ENCODE results near the gene GALNTL6.

Gene GALNTL6

DNA sequence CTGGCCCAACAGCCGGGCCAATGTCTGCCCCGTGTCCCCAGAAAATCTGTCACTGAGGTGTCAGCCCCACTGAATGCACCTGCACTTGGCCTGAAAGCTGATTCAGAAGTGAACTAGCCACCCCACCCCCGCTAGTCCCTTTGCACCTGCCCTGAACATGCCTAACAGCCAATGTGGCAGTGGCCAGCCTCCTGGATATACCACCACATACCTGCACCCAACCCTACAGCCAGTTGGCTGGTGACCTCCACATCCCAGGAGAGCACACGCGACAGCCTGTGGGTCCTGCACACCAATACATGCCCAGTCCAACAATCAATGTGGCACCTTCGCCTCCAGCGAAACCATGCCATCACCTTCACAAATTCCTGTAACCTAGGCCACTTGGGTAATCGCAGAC, 116.7 kb downstream of the GALNTL6 start:
- no peaks in the 10 kb centered on the region for H3K9me3 ChIP-seq (ENCODE audit: control insufficient read depth in 2 of 2, low read length in 2 of 2)
- no peak overlapping the region for H3K4me3 ChIP-seq (ENCODE audit: low read length in 2 of 2)
- H3K27me3 ChIP-seq (ENCODE audit: control insufficient read depth in 2 of 2, insufficient read depth in 2 of 2, low read length in 2 of 2), result no peaks in the 10 kb centered on the region
- H3K9ac ChIP-seq (ENCODE audit: low read depth in 1 of 2, low read length in 2 of 2), result no peak overlapping the region
- H3K36me3 ChIP-seq (ENCODE audit: control insufficient read depth in 2 of 2, insufficient read depth in 2 of 2, low read length in 2 of 2), result no peaks in the 10 kb centered on the region
- H3K4me1 ChIP-seq (ENCODE audit: control insufficient read depth in 2 of 2, insufficient read depth in 2 of 2, low read length in 2 of 2), result no peaks in the 10 kb centered on the region
- no peak overlapping the region for H3K27ac ChIP-seq (ENCODE audit: low read depth in 2 of 2, low read length in 2 of 2)

DNA sequence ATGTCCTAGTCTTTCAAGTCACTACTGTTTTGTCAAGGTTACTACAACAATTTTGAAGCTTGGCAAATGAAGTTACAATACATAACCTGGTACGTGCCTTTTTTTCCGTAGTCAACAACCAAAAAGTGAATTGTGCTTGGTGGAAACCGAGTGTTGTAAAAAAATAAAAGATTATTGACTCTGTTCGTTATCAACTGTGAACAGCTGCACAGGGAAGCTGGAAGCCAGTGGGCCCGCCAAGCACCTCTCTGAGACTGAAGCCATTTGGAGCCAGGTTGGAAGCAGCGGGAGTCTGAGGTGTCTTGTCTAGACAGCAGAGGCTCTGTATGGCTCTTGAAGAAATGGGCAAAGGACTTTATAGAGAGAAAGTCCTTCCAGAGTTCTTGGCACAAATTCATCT, 119.0 kb downstream of the GALNTL6 start:
- Histone ChIP-seq H3K4me3 (ENCODE audit: low read length in 2 of 2) (no peak overlapping the region), H3K9ac (ENCODE audit: low read depth in 1 of 2, low read length in 2 of 2) (no peak overlapping the region), H3K27me3 (ENCODE audit: control insufficient read depth in 2 of 2, insufficient read depth in 2 of 2, low read length in 2 of 2) (no peaks in the 10 kb centered on the region), H3K4me1 (ENCODE audit: control insufficient read depth in 2 of 2, insufficient read depth in 2 of 2, low read length in 2 of 2) (no peaks in the 10 kb centered on the region), H3K9me3 (ENCODE audit: control insufficient read depth in 2 of 2, low read length in 2 of 2) (no peaks in the 10 kb centered on the region), H3K36me3 (ENCODE audit: control insufficient read depth in 2 of 2, insufficient read depth in 2 of 2, low read length in 2 of 2) (no peaks in the 10 kb centered on the region), H3K27ac (ENCODE audit: low read depth in 2 of 2, low read length in 2 of 2) (no peak overlapping the region)

DNA sequence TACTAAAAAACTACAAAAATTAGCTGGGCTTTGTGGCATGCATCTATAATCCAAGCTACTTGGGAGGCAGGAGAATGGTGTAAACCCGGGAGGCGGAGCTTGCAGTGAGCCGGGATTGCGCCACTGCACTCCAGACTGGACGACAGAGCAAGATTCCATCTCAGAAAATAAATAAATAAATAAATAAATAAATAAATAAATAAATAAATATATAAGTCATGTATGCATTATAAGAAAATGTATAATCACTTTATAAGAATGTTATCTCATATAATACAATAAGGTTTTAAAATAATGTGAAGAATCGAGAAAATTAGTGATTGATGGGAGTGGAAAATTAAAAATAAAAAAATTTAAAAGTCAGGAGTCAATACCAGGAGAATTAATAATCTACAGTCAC, 127.5 kb downstream of the GALNTL6 start:
- no peaks in the 10 kb centered on the region for H3K27me3 ChIP-seq (ENCODE audit: control insufficient read depth in 2 of 2, insufficient read depth in 2 of 2, low read length in 2 of 2)
- H3K9me3 ChIP-seq (ENCODE audit: control insufficient read depth in 2 of 2, low read length in 2 of 2), result no peaks in the 10 kb centered on the region
- no peak overlapping the region for H3K4me3 ChIP-seq (ENCODE audit: low read length in 2 of 2)
- no peaks in the 10 kb centered on the region for H3K4me1 ChIP-seq (ENCODE audit: control insufficient read depth in 2 of 2, insufficient read depth in 2 of 2, low read length in 2 of 2)
- H3K9ac ChIP-seq (ENCODE audit: low read depth in 1 of 2, low read length in 2 of 2), result no peak overlapping the region
- no peak overlapping the region for H3K27ac ChIP-seq (ENCODE audit: low read depth in 2 of 2, low read length in 2 of 2)
- no peaks in the 10 kb centered on the region for H3K36me3 ChIP-seq (ENCODE audit: control insufficient read depth in 2 of 2, insufficient read depth in 2 of 2, low read length in 2 of 2)

DNA sequence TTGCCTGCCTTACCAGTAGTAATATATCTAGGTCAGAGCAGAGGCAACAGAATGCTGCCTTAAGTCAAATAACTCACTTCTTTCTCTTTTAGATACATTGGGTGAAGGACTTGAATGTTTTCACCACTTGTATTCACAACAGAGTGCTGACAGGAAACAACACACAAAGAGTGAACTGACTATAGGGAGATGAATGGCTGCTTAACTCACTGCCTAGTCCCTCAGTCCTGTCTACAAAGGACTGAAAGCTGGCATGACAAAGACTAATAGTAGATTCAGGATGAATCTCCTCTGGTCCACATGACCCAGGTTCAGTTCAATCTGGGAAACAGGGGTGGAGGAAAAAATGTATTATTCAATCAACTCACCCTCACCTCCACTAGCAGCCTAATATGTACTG, 134.2 kb downstream of the GALNTL6 start:
- H3K4me3 ChIP-seq (ENCODE audit: low read length in 2 of 2), result no peak overlapping the region
- no peaks in the 10 kb centered on the region for H3K9me3 ChIP-seq (ENCODE audit: control insufficient read depth in 2 of 2, low read length in 2 of 2)
- no peak overlapping the region for H3K27ac ChIP-seq (ENCODE audit: low read depth in 2 of 2, low read length in 2 of 2)
- no peaks in the 10 kb centered on the region for H3K36me3 ChIP-seq (ENCODE audit: control insufficient read depth in 2 of 2, insufficient read depth in 2 of 2, low read length in 2 of 2)
- no peaks in the 10 kb centered on the region for H3K27me3 ChIP-seq (ENCODE audit: control insufficient read depth in 2 of 2, insufficient read depth in 2 of 2, low read length in 2 of 2)
- no peaks in the 10 kb centered on the region for H3K4me1 ChIP-seq (ENCODE audit: control insufficient read depth in 2 of 2, insufficient read depth in 2 of 2, low read length in 2 of 2)
- H3K9ac ChIP-seq (ENCODE audit: low read depth in 1 of 2, low read length in 2 of 2), result no peak overlapping the region

DNA sequence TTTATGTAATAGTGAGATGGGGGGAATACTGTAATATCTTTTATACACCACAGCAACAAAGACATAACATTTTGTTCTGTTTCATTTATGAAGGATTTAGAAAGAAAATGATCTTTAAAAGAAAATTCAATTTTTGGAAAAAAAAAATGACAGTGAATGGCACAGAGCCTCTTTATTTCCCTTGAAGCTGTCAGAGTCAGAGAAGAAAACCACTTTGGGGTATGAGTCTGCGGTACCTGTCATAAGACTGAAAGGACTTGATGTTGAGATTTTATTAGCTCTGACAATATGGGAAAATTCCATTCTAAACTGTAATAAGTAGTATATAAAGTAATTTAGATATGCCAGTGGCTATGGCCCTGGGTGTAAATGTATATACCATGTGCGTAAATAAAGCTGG, 134.8 kb downstream of the GALNTL6 start:
- Histone ChIP-seq H3K4me3 (ENCODE audit: low read length in 2 of 2) (no peak overlapping the region), H3K27me3 (ENCODE audit: control insufficient read depth in 2 of 2, insufficient read depth in 2 of 2, low read length in 2 of 2) (no peaks in the 10 kb centered on the region), H3K4me1 (ENCODE audit: control insufficient read depth in 2 of 2, insufficient read depth in 2 of 2, low read length in 2 of 2) (no peaks in the 10 kb centered on the region), H3K9ac (ENCODE audit: low read depth in 1 of 2, low read length in 2 of 2) (no peak overlapping the region), H3K9me3 (ENCODE audit: control insufficient read depth in 2 of 2, low read length in 2 of 2) (no peaks in the 10 kb centered on the region), H3K36me3 (ENCODE audit: control insufficient read depth in 2 of 2, insufficient read depth in 2 of 2, low read length in 2 of 2) (no peaks in the 10 kb centered on the region), H3K27ac (ENCODE audit: low read depth in 2 of 2, low read length in 2 of 2) (no peak overlapping the region)

DNA sequence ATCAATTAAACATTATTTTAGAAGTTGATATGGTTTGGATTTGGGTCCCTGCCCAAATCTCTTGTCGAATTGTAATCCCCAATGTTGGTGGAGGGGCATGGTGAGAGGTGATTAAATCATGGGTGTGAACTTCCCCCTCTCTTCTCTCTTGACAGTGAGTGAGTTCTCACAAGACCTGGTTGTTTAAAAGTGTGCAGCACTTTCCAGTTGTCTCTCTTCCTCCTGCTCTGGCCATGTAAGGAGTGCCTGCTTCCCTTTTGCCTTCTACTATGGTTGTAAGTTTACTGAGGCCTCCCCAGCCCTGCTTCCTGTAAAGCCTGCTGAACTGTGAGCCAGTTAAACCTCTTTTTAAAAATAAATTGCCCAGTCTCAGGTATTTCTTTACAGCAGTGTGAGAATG, 141.4 kb downstream of the GALNTL6 start:
- Histone ChIP-seq H3K4me1 (ENCODE audit: control insufficient read depth in 2 of 2, insufficient read depth in 2 of 2, low read length in 2 of 2) (no peaks in the 10 kb centered on the region), H3K9me3 (ENCODE audit: control insufficient read depth in 2 of 2, low read length in 2 of 2) (no peaks in the 10 kb centered on the region), H3K36me3 (ENCODE audit: control insufficient read depth in 2 of 2, insufficient read depth in 2 of 2, low read length in 2 of 2) (no peaks in the 10 kb centered on the region), H3K27ac (ENCODE audit: low read depth in 2 of 2, low read length in 2 of 2) (no peak overlapping the region), H3K27me3 (ENCODE audit: control insufficient read depth in 2 of 2, insufficient read depth in 2 of 2, low read length in 2 of 2) (no peaks in the 10 kb centered on the region), H3K4me3 (ENCODE audit: low read length in 2 of 2) (no peak overlapping the region), H3K9ac (ENCODE audit: low read depth in 1 of 2, low read length in 2 of 2) (no peak overlapping the region)

DNA sequence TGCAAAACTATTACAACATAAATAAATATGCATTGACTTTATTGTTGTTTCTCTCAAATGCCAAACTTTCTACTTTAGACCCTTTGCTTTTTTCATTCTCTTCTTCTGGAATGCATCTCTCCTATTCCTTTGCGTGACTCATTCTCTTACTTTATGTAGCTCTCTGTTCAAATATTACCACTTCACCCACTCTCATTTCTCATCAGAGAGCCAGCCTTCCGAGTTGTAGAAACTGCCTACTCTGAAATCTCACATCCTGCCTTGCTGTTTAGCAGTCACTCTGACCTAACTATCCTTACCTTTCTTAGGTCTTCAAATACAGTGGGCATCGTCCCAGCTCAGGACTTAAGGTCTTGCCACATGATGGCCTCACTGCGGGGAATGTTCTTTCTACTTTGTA, 143.5 kb downstream of the GALNTL6 start:
- Histone ChIP-seq H3K4me3 (ENCODE audit: low read length in 2 of 2) (no peak overlapping the region), H3K27ac (ENCODE audit: low read depth in 2 of 2, low read length in 2 of 2) (no peak overlapping the region), H3K27me3 (ENCODE audit: control insufficient read depth in 2 of 2, insufficient read depth in 2 of 2, low read length in 2 of 2) (no peaks in the 10 kb centered on the region), H3K9ac (ENCODE audit: low read depth in 1 of 2, low read length in 2 of 2) (no peak overlapping the region), H3K4me1 (ENCODE audit: control insufficient read depth in 2 of 2, insufficient read depth in 2 of 2, low read length in 2 of 2) (no peaks in the 10 kb centered on the region), H3K9me3 (ENCODE audit: control insufficient read depth in 2 of 2, low read length in 2 of 2) (no peaks in the 10 kb centered on the region), H3K36me3 (ENCODE audit: control insufficient read depth in 2 of 2, insufficient read depth in 2 of 2, low read length in 2 of 2) (no peaks in the 10 kb centered on the region)

DNA sequence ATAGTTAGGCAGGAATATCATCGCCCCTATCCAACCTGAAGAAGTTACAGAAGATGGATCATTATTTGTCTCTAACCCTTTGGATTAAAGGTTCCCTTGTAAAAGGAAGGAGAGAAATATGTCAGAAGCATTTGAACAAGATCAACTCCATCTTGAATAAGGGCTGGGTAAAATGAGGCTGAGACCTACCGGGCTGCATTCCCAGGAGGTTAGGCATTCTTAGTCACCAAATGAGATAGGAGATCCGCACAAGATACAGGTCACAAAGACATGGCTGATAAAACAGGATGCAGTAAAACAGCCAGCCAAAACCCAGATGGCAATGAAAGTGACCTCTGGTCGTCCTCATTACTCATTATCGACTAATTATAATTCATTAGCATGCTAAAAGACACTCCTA, 148.9 kb downstream of the GALNTL6 start:
- Histone ChIP-seq H3K36me3 (ENCODE audit: control insufficient read depth in 2 of 2, insufficient read depth in 2 of 2, low read length in 2 of 2) (no peaks in the 10 kb centered on the region), H3K9me3 (ENCODE audit: control insufficient read depth in 2 of 2, low read length in 2 of 2) (no peaks in the 10 kb centered on the region), H3K4me1 (ENCODE audit: control insufficient read depth in 2 of 2, insufficient read depth in 2 of 2, low read length in 2 of 2) (no peaks in the 10 kb centered on the region), H3K9ac (ENCODE audit: low read depth in 1 of 2, low read length in 2 of 2) (no peak overlapping the region), H3K4me3 (ENCODE audit: low read length in 2 of 2) (no peak overlapping the region), H3K27ac (ENCODE audit: low read depth in 2 of 2, low read length in 2 of 2) (no peak overlapping the region), H3K27me3 (ENCODE audit: control insufficient read depth in 2 of 2, insufficient read depth in 2 of 2, low read length in 2 of 2) (no peaks in the 10 kb centered on the region)

DNA sequence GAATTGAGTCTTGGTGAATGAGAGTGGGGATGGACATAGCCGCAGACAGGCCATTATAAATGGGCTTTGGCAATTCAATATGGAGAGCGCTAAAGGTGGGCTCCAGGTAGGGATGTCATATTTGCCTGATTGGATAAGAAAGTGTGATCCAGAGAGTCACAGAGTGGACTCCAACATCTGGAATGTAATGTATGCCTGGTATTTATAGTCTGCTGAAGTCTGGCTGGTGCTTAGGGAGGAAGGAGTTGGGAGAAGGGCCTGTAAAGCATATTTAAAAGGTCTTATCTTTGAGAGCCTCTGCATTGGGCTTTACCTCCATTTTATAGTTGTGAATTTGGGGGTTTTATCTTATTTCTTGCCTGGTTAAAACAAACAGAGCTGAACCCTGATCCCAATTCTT, 153.2 kb downstream of the GALNTL6 start:
- Histone ChIP-seq H3K27me3 (ENCODE audit: control insufficient read depth in 2 of 2, insufficient read depth in 2 of 2, low read length in 2 of 2) (no peaks in the 10 kb centered on the region), H3K9ac (ENCODE audit: low read depth in 1 of 2, low read length in 2 of 2) (no peak overlapping the region)

DNA sequence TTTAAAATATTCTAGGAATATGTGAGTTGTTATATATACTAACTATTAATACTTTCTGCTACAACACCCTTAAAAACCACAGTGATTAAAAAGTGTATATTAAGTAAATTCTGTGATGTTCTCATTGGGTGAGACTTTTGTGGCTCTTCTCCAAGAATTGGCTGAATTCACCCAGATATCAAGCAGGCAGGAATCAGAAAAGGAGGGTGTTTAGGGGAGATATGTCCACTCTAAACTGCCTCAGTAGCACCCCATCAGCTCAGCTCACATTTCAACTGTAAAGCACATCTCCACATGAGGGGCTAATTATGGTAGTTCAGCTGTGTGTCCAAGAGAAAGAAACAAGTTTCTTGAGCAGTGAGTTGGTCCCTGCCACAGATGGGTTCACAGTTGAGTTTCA, 165.0 kb downstream of the GALNTL6 start:
- no peaks in the 10 kb centered on the region for H3K9me3 ChIP-seq (ENCODE audit: control insufficient read depth in 2 of 2, low read length in 2 of 2)
- no peak overlapping the region for H3K4me3 ChIP-seq (ENCODE audit: low read length in 2 of 2)
- H3K4me1 ChIP-seq (ENCODE audit: control insufficient read depth in 2 of 2, insufficient read depth in 2 of 2, low read length in 2 of 2), result no peaks in the 10 kb centered on the region
- H3K27me3 ChIP-seq (ENCODE audit: control insufficient read depth in 2 of 2, insufficient read depth in 2 of 2, low read length in 2 of 2), result no peaks in the 10 kb centered on the region
- H3K36me3 ChIP-seq (ENCODE audit: control insufficient read depth in 2 of 2, insufficient read depth in 2 of 2, low read length in 2 of 2), result no peaks in the 10 kb centered on the region
- no peak overlapping the region for H3K9ac ChIP-seq (ENCODE audit: low read depth in 1 of 2, low read length in 2 of 2)
- no peak overlapping the region for H3K27ac ChIP-seq (ENCODE audit: low read depth in 2 of 2, low read length in 2 of 2)

More for the DNA sequence above, 153.2 kb downstream of the GALNTL6 start:
- H3K4me1 ChIP-seq (ENCODE audit: control insufficient read depth in 2 of 2, insufficient read depth in 2 of 2, low read length in 2 of 2), result no peaks in the 10 kb centered on the region
- H3K4me3 ChIP-seq (ENCODE audit: low read length in 2 of 2), result no peak overlapping the region
- no peaks in the 10 kb centered on the region for H3K9me3 ChIP-seq (ENCODE audit: control insufficient read depth in 2 of 2, low read length in 2 of 2)
- H3K27ac ChIP-seq (ENCODE audit: low read depth in 2 of 2, low read length in 2 of 2), result no peak overlapping the region
- no peaks in the 10 kb centered on the region for H3K36me3 ChIP-seq (ENCODE audit: control insufficient read depth in 2 of 2, insufficient read depth in 2 of 2, low read length in 2 of 2)

DNA sequence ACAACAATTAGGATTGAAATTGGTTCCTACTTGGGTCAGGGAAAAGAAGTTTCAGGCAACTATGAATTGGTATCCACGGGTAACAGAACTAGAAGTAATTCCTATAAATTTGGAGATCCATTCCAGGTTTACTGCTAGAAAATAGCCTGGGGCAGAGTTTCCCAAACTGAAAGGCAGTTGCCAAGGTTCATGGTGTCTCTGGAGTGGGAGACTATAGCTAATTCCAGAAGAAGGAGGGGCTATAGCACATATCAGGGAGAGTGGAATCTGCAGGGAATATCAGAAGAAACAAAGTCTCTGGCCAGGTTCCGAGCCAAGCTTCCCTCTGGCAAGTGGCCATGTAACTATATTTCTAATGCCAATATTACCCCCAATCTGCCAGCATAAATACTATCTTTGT, 166.3 kb downstream of the GALNTL6 start:
- H3K4me3 ChIP-seq (ENCODE audit: low read length in 2 of 2), result no peak overlapping the region
- H3K27ac ChIP-seq (ENCODE audit: low read depth in 2 of 2, low read length in 2 of 2), result no peak overlapping the region
- H3K9me3 ChIP-seq (ENCODE audit: control insufficient read depth in 2 of 2, low read length in 2 of 2), result no peaks in the 10 kb centered on the region
- H3K4me1 ChIP-seq (ENCODE audit: control insufficient read depth in 2 of 2, insufficient read depth in 2 of 2, low read length in 2 of 2), result no peaks in the 10 kb centered on the region
- no peak overlapping the region for H3K9ac ChIP-seq (ENCODE audit: low read depth in 1 of 2, low read length in 2 of 2)
- H3K27me3 ChIP-seq (ENCODE audit: control insufficient read depth in 2 of 2, insufficient read depth in 2 of 2, low read length in 2 of 2), result no peaks in the 10 kb centered on the region
- no peaks in the 10 kb centered on the region for H3K36me3 ChIP-seq (ENCODE audit: control insufficient read depth in 2 of 2, insufficient read depth in 2 of 2, low read length in 2 of 2)
